ENCODE measurements around the gene BAG3. TPM values are rescaled to one million over a fixed set of nuclear protein-coding genes. Genes with fewer than 3 reads are reported as not detected.

Gene BAG3
- total and polyA plus RNA-seq, 2 donors from 2014 or later: 42.0 to 54.9 TPM

DNA sequence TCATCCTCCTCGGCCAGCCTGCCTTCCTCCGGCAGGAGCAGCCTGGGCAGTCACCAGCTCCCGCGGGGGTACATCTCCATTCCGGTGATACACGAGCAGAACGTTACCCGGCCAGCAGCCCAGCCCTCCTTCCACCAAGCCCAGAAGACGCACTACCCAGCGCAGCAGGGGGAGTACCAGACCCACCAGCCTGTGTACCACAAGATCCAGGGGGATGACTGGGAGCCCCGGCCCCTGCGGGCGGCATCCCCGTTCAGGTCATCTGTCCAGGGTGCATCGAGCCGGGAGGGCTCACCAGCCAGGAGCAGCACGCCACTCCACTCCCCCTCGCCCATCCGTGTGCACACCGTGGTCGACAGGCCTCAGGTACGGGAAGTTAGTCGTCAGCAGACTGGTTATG lies 21.1 kb downstream of the BAG3 start:
- Histone ChIP-seq H3K36me3 (ENCODE audit: control insufficient read depth in 2 of 3, insufficient read depth in 3 of 3, low read length in 3 of 3) (peaks cover 3 to 54% (median 45%) of the 10 kb centered on the region in 3 donors), H3K27ac (ENCODE audit: low read depth in 2 of 2, low read length in 2 of 2) (no peak overlapping the region), H3K9ac (ENCODE audit: low read length in 3 of 3) (no peak overlapping the region), H3K4me3 (ENCODE audit: low read length in 3 of 3) (no peak overlapping the region), H3K9me3 (ENCODE audit: control insufficient read depth in 2 of 3, insufficient read depth in 1 of 3, low read length in 3 of 3) (no peaks in the 10 kb centered on the region), H3K4me1 (ENCODE audit: control insufficient read depth in 2 of 3, insufficient read depth in 2 of 3, low read depth in 1 of 3, low read length in 3 of 3) (peaks cover 0 to 28% (median 21%) of the 10 kb centered on the region in 3 donors), H3K27me3 (ENCODE audit: control insufficient read depth, insufficient read depth, low read length) (no peaks in the 10 kb centered on the region)
- intact Hi-C loops (cut with DNase I): no loop called here
- TF ChIP-seq, protein P1, sequence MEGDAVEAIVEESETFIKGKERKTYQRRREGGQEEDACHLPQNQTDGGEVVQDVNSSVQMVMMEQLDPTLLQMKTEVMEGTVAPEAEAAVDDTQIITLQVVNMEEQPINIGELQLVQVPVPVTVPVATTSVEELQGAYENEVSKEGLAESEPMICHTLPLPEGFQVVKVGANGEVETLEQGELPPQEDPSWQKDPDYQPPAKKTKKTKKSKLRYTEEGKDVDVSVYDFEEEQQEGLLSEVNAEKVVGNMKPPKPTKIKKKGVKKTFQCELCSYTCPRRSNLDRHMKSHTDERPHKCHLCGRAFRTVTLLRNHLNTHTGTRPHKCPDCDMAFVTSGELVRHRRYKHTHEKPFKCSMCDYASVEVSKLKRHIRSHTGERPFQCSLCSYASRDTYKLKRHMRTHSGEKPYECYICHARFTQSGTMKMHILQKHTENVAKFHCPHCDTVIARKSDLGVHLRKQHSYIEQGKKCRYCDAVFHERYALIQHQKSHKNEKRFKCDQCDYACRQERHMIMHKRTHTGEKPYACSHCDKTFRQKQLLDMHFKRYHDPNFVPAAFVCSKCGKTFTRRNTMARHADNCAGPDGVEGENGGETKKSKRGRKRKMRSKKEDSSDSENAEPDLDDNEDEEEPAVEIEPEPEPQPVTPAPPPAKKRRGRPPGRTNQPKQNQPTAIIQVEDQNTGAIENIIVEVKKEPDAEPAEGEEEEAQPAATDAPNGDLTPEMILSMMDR (IDR thresholded peaks at IDR 0.05; ENCODE audit: borderline replicate concordance, extremely low read depth, insufficient read depth): no peak
- DNase-seq: no peak
- FAIRE-seq: no peak

DNA sequence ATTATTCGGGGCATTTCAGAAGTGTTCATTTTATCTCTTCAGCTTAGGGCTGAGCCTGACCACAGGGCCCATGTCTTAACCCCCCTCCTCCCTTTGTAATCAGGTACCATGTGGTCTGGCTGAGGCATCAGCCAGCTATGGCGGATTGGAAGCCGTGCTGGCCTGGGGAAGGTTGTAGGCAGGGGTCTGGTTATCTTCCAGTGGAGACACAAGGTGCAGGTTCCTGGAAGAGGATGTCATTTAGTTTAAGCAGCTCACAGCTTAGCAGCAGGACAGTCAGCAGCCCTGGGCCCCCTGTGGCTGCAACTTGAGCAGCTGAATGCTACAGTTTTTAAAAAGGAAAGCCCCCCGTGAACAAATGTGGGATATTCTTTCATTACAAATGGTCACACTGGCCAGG lies 22.1 kb downstream of the BAG3 start:
- Histone ChIP-seq H3K4me1 (ENCODE audit: control insufficient read depth in 2 of 3, insufficient read depth in 2 of 3, low read depth in 1 of 3, low read length in 3 of 3) (peaks cover 0 to 18% (median 11%) of the 10 kb centered on the region in 3 donors), H3K4me3 (ENCODE audit: low read length in 3 of 3) (no peak overlapping the region), H3K27ac (ENCODE audit: low read depth in 2 of 2, low read length in 2 of 2) (no peak overlapping the region), H3K9ac (ENCODE audit: low read length in 3 of 3) (no peak overlapping the region), H3K9me3 (ENCODE audit: control insufficient read depth in 2 of 3, insufficient read depth in 1 of 3, low read length in 3 of 3) (no peaks in the 10 kb centered on the region), H3K27me3 (ENCODE audit: control insufficient read depth, insufficient read depth, low read length) (no peaks in the 10 kb centered on the region), H3K36me3 (ENCODE audit: control insufficient read depth in 2 of 3, insufficient read depth in 3 of 3, low read length in 3 of 3) (peaks cover 3 to 62% (median 45%) of the 10 kb centered on the region in 3 donors)
- TF ChIP-seq, protein P1 (IDR thresholded peaks at IDR 0.05; ENCODE audit: borderline replicate concordance, extremely low read depth, insufficient read depth): no peak
- DNase-seq (no peak), FAIRE-seq (no peak)
- intact Hi-C loops (cut with DNase I): no loop called here

DNA sequence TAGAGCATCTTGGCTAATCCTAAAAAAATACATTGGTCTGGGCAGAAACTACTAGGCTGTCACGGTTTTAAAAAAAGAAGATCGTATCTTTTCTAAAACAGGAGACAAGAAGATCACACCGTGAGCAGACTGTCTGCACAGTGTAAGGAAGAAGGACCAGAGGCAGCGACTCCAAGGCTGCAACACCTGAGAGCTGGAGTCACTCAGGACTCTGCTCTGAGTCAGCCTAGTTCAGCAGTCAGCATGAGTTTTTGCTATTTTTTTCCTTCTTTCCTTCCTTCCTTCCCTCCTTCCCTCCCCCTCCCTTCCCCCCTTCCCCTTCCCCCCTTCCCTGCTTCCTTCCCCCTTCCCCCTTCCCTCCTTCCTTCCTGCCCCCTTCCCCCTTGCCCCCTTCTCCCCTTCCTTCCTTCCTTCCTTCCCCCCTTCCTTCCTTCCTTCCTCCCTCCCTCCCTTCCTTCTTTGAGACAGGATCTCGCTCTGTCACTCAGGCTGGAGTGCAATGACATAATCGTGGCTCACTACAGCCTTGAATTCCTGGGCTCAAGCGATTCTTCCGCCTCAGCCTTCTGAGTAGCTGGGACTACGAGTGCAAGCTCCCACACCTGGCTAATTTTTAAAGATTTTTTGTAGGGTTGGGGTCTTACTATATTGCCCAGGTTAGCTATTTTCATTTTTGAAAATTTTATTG lies 24.4 kb downstream of the BAG3 start:
- no peak overlapping the region for H3K9ac ChIP-seq (ENCODE audit: low read length in 3 of 3)
- no peak overlapping the region for H3K4me3 ChIP-seq (ENCODE audit: low read length in 3 of 3)
- H3K27me3 ChIP-seq (ENCODE audit: control insufficient read depth, insufficient read depth, low read length): no peaks in the 10 kb centered on the region
- no peaks in the 10 kb centered on the region for H3K9me3 ChIP-seq (ENCODE audit: control insufficient read depth in 2 of 3, insufficient read depth in 1 of 3, low read length in 3 of 3)
- intact Hi-C loops (cut with DNase I): no loop called here
- FAIRE-seq (no peak), DNase-seq (no peak)
- TF ChIP-seq, protein P1 (IDR thresholded peaks at IDR 0.05; ENCODE audit: borderline replicate concordance, extremely low read depth, insufficient read depth): no peak
- H3K36me3 ChIP-seq (ENCODE audit: control insufficient read depth in 2 of 3, insufficient read depth in 3 of 3, low read length in 3 of 3): peaks cover 2 to 57% (median 40%) of the 10 kb centered on the region in 3 donors
- H3K27ac ChIP-seq (ENCODE audit: low read depth in 2 of 2, low read length in 2 of 2): no peak overlapping the region
- H3K4me1 ChIP-seq (ENCODE audit: control insufficient read depth in 2 of 3, insufficient read depth in 2 of 3, low read depth in 1 of 3, low read length in 3 of 3): peaks cover 0 to 3% (median 0%) of the 10 kb centered on the region in 3 donors

Data from kidney (tissue), 14 donors.